SK-N-SH (cell line): ENCODE data around the gene MLYCD. TPM values are rescaled to one million over a fixed set of nuclear protein-coding genes. Genes with fewer than 3 reads are reported as not detected.
A peak's percentile ranks its signal among the peaks of the same experiment; 100 is the strongest.

Experiments
- CTCF ChIA-PET: fragments of 300-600, 350-600 bp; formaldehyde crosslinking; extraction: SDS; loops from one replicate; lab custom pipeline; 2021; lab: Yijun Ruan, JAX
- POLR2A ChIA-PET: fragments of 350-600 bp; sonication (Branson Sonifier 250); formaldehyde crosslinking; extraction: SDS; loops from one replicate; lab custom pipeline; 2020; ENCODE audit warnings: antibody characterized with exemption, inconsistent platforms; lab: Yijun Ruan, JAX
- DNase-seq: peaks from one replicate; pipeline ENCODE4 v3.0.0; 2012
- H2AFZ ChIP-seq: fragments of 200-600 bp; sonication (generic); 2 replicates; pipeline ENCODE4 v1.8.1; 2016; ENCODE audit warnings: antibody characterized with exemption, mild to moderate bottlenecking, low read depth
- H3F3A ChIP-seq: fragments of 200-600 bp; sonication (generic); replicated peaks from 2 replicates; pipeline ENCODE3; 2016; ENCODE audit warnings: antibody characterized with exemption, mild to moderate bottlenecking; ENCODE audit not compliant: insufficient read depth
- H3K27ac ChIP-seq, 2 experiments: fragments of 200-500 bp in 1 of 2; fragments of 200-600 bp in 1 of 2; sonication (Bioruptor generic) in 1 of 2; sonication (generic), shearing (Covaris generic) in 1 of 2; 2 replicates each; pipeline versions ENCODE4 v1.5.1 to v1.6.1; 2014 to 2016; ENCODE audit warnings: low read depth in 2 of 2, inconsistent platforms in 1 of 2, low read length in 1 of 2, mild to moderate bottlenecking in 1 of 2, mixed read lengths in 1 of 2
- H3K27me3 ChIP-seq: fragments of 200-600 bp; sonication (generic), shearing (Covaris generic); 2 replicates; pipeline ENCODE4 v1.6.1; 2016; ENCODE audit warnings: mixed run types; ENCODE audit not compliant: insufficient read depth
- H3K36me3 ChIP-seq, 2 experiments: fragments of 200-500 bp in 1 of 2; fragments of 200-600 bp in 1 of 2; sonication (Bioruptor generic) in 1 of 2; sonication (generic) in 1 of 2; replicated peaks in 1 of 2; 2 replicates each; pipeline versions ENCODE3 to v1.5.1; 2014 to 2016; ENCODE audit warnings: low read length in 1 of 2, mild to moderate bottlenecking in 1 of 2; ENCODE audit not compliant: insufficient read depth in 2 of 2, control insufficient read depth in 1 of 2
- H3K4me1 ChIP-seq, 2 experiments: fragments of 200-500 bp in 1 of 2; fragments of 200-600 bp in 1 of 2; sonication (Bioruptor generic) in 1 of 2; sonication (generic), shearing (Covaris generic) in 1 of 2; 2 replicates each; pipeline versions ENCODE4 v1.5.1 to v1.6.1; 2014 to 2016; ENCODE audit warnings: low read depth in 1 of 2, low read length in 1 of 2, mixed run types in 1 of 2; ENCODE audit not compliant: insufficient read depth in 2 of 2, control insufficient read depth in 1 of 2
- H3K4me2 ChIP-seq: fragments of 200-600 bp; sonication (generic), shearing (Covaris generic); 2 replicates; pipeline ENCODE4 v1.6.1; 2017; ENCODE audit warnings: mixed run types
- H3K4me3 ChIP-seq, 2 experiments: fragments of 200-500 bp in 1 of 2; fragments of 200-600 bp in 1 of 2; sonication (Bioruptor generic) in 1 of 2; sonication (generic), shearing (Covaris generic) in 1 of 2; 2 replicates each; pipeline versions ENCODE4 v1.5.1 to v1.8.1; 2014 to 2016; ENCODE audit warnings: low read depth in 2 of 2, inconsistent platforms in 1 of 2, low read length in 1 of 2, mild to moderate bottlenecking in 1 of 2, mixed read lengths in 1 of 2, moderate library complexity in 1 of 2
- H3K79me2 ChIP-seq: fragments of 200-600 bp; sonication (generic); 2 replicates; pipeline ENCODE4 v1.8.1; 2017; ENCODE audit warnings: mild to moderate bottlenecking; ENCODE audit not compliant: insufficient read depth
- H3K9ac ChIP-seq: fragments of 200-600 bp; sonication (generic); 2 replicates; pipeline ENCODE4 v1.6.1; 2017; ENCODE audit warnings: mixed run types
- H3K9me2 ChIP-seq: fragments of 200-600 bp; sonication (generic); 2 replicates; pipeline ENCODE4 v1.6.1; 2017; ENCODE audit warnings: mixed run types
- H3K9me3 ChIP-seq: fragments of 200-600 bp; sonication (generic); 2 replicates; pipeline ENCODE4 v1.6.1; 2017; ENCODE audit warnings: mixed run types, mild to moderate bottlenecking, moderate library complexity
- H4K20me1 ChIP-seq: fragments of 200-600 bp; sonication (generic); 2 replicates; pipeline ENCODE4 v1.6.1; 2017; ENCODE audit warnings: mild to moderate bottlenecking, mixed run types; ENCODE audit not compliant: insufficient read depth
- ELF1 ChIP-seq: IDR thresholded peaks from 2 replicates; pipeline ENCODE4 v1.4.0; 2012
- FOXJ3 ChIP-seq: sonication (generic); formaldehyde crosslinking; IDR thresholded peaks from 2 replicates; pipeline ENCODE4 v1.5.1; 2020; ENCODE audit warnings: mild to moderate bottlenecking, missing genetic modification reagents
- JUND ChIP-seq: IDR thresholded peaks from 2 replicates; pipeline ENCODE4 v1.4.0; 2012
- NRF1 ChIP-seq: IDR thresholded peaks from 2 replicates; pipeline ENCODE4 v1.6.1; 2012; ENCODE audit warnings: low read depth, mild to moderate bottlenecking, low read length
- RAD21 ChIP-seq: IDR thresholded peaks from 2 replicates; pipeline ENCODE4 v1.6.1; 2012; ENCODE audit warnings: mild to moderate bottlenecking, low read length
- REST ChIP-seq: IDR thresholded peaks from 2 replicates; pipeline ENCODE4 v1.6.1; 2012; ENCODE audit warnings: mild to moderate bottlenecking, low read depth, low read length, moderate library complexity
- RXRA ChIP-seq: IDR thresholded peaks from 2 replicates; pipeline ENCODE4 v1.4.0; 2012; ENCODE audit warnings: low read depth, mild to moderate bottlenecking, borderline replicate concordance
- SMC3 ChIP-seq: IDR thresholded peaks from 2 replicates; pipeline ENCODE4 v1.6.1; 2012; ENCODE audit warnings: low read depth, low read length, improper control_type of control experiment
- USF2 ChIP-seq: fragments of 150-350 bp; IDR thresholded peaks from 2 replicates; pipeline ENCODE4 v1.6.1; 2017; ENCODE audit warnings: antibody characterized with exemption, low read length, low read depth, borderline replicate concordance
- WGBS: methylation state at CpG from one replicate; pipeline ENCODE4 v1.1.6; 2017; ENCODE audit warnings: low lambda C conversion rate; 5-methylcytosine and 5-hydroxymethylcytosine counted together
- polyA plus RNA-seq, 3 experiments: library from polyadenylated mRNA; depleted of rRNA; stranded (reverse); fragments of >200 nt; gene quantifications; 2 replicates each; pipeline ENCODE4 v1.2.3, GENCODE V29; 2012
- TF ChIP-seq, protein P1 (sequence below): IDR thresholded peaks from 2 replicates; pipeline ENCODE4 v1.4.0; 2012; ENCODE audit warnings: low read depth, borderline replicate concordance

The MLYCD gene
- polyA plus RNA-seq, 1 of the 3 experiments (the other 2 are of a cell fraction) = 2.4 TPM

DNA sequence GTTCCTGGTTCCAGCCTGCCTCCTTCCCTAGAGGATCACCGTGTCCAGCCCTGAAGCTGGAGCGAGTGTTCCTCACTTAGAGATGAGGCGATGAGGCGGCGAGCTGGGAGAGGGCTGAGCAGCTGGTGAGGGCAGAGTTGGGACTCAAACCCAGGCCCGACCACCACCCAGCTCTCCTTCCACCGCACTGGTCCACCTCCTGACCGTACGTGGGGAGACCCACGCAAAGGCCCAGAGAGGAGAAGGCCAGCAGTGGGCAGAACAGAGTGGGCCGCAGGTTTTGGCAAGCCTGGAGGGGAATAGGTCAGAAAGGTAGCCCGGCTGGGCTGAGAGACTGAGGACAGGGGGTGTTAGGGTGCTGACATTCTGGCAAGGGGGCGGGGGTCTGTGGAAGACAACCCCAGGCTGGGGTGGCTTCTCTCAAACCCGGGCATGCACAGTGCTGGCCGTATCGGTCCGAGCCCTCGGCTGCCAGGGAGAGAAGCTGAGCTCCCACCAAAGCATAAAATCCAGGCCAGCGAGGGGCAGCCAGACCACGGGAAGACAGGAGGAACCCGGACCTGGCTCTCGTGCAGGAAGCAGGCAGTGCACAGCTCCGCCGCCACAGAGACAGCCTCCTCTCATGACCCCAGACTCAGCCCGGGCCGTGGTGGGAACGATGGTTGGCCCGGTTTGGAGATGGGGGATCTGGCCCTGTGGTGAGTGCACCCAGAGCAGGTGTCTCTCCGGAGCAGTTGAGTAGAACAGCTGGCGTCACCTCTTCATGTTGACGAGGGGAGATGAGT is 24.9 kb downstream of the MLYCD start (continued):
- TF ChIP-seq NRF1 = no peak
- TF ChIP-seq, all 33 proteins: peak for 0

DNA sequence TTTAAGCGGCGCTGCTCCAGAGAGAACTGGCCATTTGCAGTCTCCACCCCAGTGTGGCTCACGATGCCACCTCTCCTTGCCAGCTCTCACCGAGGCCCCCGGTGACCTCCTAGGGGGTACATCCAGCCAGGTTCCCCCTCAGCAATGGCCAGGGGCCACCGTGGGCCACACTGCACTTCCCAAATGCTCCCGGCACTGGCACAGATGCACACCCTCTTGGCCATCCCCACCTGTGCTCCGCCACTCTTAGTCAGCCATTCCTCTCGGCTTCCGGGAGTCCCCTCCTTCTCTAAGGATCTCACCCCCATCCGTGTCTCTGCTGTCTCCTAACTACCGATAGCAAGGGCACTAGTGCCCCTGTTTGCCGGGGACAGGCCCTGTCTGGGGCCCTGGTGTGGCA is 25.8 kb downstream of the MLYCD start:
- WGBS = 87% methylated on average over 13 of the region's 13 CpGs
- Histone ChIP-seq H3K36me3 (no peaks in the 10 kb centered on the region), H3K27me3 (no peaks in the 10 kb centered on the region), H3F3A (no peaks in the 10 kb centered on the region), H3K9ac (no peak overlapping the region), H4K20me1 (0 out of 2 replicates have a peak, but pooled peaks cover 3% of the 10 kb centered on the region)
- peak; percentile 9 for DNase-seq
- TF ChIP-seq NRF1 (no peak), RAD21 (no peak), JUND (no peak), SMC3 (no peak), USF2 (no peak), ELF1 (no peak), FOXJ3 (CRISPR knock-in tag) (no peak), RXRA (no peak), REST (no peak)
- TF ChIP-seq, protein P1, sequence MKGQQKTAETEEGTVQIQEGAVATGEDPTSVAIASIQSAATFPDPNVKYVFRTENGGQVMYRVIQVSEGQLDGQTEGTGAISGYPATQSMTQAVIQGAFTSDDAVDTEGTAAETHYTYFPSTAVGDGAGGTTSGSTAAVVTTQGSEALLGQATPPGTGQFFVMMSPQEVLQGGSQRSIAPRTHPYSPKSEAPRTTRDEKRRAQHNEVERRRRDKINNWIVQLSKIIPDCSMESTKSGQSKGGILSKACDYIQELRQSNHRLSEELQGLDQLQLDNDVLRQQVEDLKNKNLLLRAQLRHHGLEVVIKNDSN = no peak
- TF ChIP-seq, all 33 proteins: peak for 0
- CTCF ChIA-PET = interaction anchor here (1.0 to 1.5 kb wide), 5 partner anchors 10 to 141 kb away, joined by 3 to 5 read pairs (median 4); no protein-coding TSS in a partner anchor
- Histone ChIP-seq H3K79me2 (no peaks in the 10 kb centered on the region), H2AFZ (no peak overlapping the region), H3K27ac (no peak overlapping the region), H3K4me1 (peaks cover 0 to 3% of the 10 kb centered on the region in 2 experiments; a peak in 1 of 4 replicates), H3K4me3 (no peak overlapping the region), H3K9me2 (no peaks in the 10 kb centered on the region), H3K4me2 (no peak overlapping the region), H3K9me3 (no peaks in the 10 kb centered on the region)
- POLR2A ChIA-PET = no interaction called here
